GM19438 (cell line): Measurements from ENCODE around the gene EVA1C.
"Not testable (repeated sequence)": the region's sequence is repeated elsewhere in the genome, so short reads cannot be mapped to it uniquely, and the experiment has no call there.

Source experiments
- ATAC-seq: cut with Tn5 transposase; IDR thresholded peaks from one replicate; pipeline ENCODE4 v1.9.1; 2021; ENCODE audit warnings: low read depth; ENCODE audit not compliant: unreplicated experiment

The EVA1C gene

GRCh38 chr21:32423320-32424190 is 11.0 kb downstream of the EVA1C start:
- no peak for ATAC-seq

- ATAC-seq = no peak
These were observed 11.7 kb downstream of the EVA1C start for GRCh38 chr21:32424191-32424535.

GRCh38 chr21:32424674-32425073 is 12.2 kb downstream of the EVA1C start:
- no peak for ATAC-seq

- no peak for ATAC-seq
These were observed 13.1 kb downstream of the EVA1C start for GRCh38 chr21:32425628-32426027.

GRCh38 chr21:32426066-32426465 is 13.6 kb downstream of the EVA1C start:
- ATAC-seq = no peak

GRCh38 chr21:32426592-32427051 is 14.1 kb downstream of the EVA1C start:
- ATAC-seq = no peak

GRCh38 chr21:32427958-32428623 is 15.6 kb downstream of the EVA1C start:
- no peak for ATAC-seq

GRCh38 chr21:32432982-32433660 is 20.6 kb downstream of the EVA1C start:
- not testable (repeated sequence) for ATAC-seq

GRCh38 chr21:32437729-32438128 is 25.2 kb downstream of the EVA1C start:
- ATAC-seq = no peak

- ATAC-seq = no peak
These were observed 30.2 kb downstream of the EVA1C start for GRCh38 chr21:32442566-32443318.

GRCh38 chr21:32445101-32445500 is 32.6 kb downstream of the EVA1C start:
- ATAC-seq = no peak

- not testable (repeated sequence) for ATAC-seq
These were observed 33.9 kb downstream of the EVA1C start for GRCh38 chr21:32446440-32446839.

- ATAC-seq = no peak
These were observed 34.7 kb downstream of the EVA1C start for GRCh38 chr21:32447224-32447623.

GRCh38 chr21:32448803-32449594 is 36.5 kb downstream of the EVA1C start:
- ATAC-seq = no peak

GRCh38 chr21:32450881-32451701 is 38.6 kb downstream of the EVA1C start:
- ATAC-seq = not testable (repeated sequence)

- ATAC-seq = not testable (repeated sequence)
These were observed 39.7 kb downstream of the EVA1C start for GRCh38 chr21:32452191-32452590.

GRCh38 chr21:32452641-32453040 is 40.1 kb downstream of the EVA1C start:
- no peak for ATAC-seq

GRCh38 chr21:32455548-32455947 is 43.0 kb downstream of the EVA1C start:
- no peak for ATAC-seq

- ATAC-seq = no peak
These were observed 44.0 kb downstream of the EVA1C start for GRCh38 chr21:32456497-32456918.
